ENCODE measurements around the gene PRDM16. TPM values are rescaled to one million over a fixed set of nuclear protein-coding genes. Genes with fewer than 3 reads are reported as not detected.

The PRDM16 gene
- total and polyA plus RNA-seq, 2 donors (not counting 1 experiment from before 2014, with no cell fraction given), result 0.03 to 0.12 TPM

DNA sequence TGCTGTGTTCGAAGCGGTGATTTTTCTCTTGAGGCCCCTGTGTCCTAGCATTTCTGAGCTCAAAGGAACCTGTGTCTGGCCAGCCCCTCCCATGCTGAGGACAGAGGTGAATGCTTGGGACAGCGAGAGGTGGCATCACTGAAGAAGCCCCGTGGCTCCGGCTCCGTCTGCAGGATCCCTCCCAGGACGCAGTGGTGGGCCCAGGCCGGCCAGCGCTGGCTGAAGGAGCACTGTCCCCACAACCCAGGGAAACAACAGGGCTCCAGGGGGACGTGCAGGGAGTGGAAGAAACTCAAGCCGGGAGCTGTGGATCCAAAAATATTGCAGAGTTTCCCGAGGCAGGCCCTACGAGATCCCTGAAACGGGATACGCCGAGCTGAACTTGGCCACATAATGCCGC lies 221.4 kb downstream of the PRDM16 start:
- ChIA-PET POLR2A (no interaction called here), CTCF (no interaction called here)
- H3K9me3 ChIP-seq (ENCODE audit: control extremely low read depth in 1 of 3, control insufficient read depth in 2 of 3, insufficient read depth in 1 of 3, low read length in 2 of 3), result no peaks in the 10 kb centered on the region
- H3K4me3 ChIP-seq (ENCODE audit: control extremely low read depth in 1 of 5, extremely low read depth in 1 of 5, insufficient read depth in 1 of 5, low read depth in 2 of 5, low read length in 4 of 5), result no peak overlapping the region
- Mint-ChIP-seq H3K27me3 (no peaks in the 10 kb centered on the region), H3K27ac (no peak overlapping the region), H3K4me3 (no peak overlapping the region), H3K4me1 (no peaks in the 10 kb centered on the region), H3K9me3 (ENCODE audit: insufficient read depth) (no peaks in the 10 kb centered on the region)
- 94% methylated on average over 17 of the region's 17 CpGs for WGBS (ENCODE audit: insufficient coverage)
- TF ChIP-seq EZH2 (IDR thresholded peaks at IDR 0.05; ENCODE audit: borderline replicate concordance, insufficient read depth, low read depth, low read length, poor library complexity, severe bottlenecking) (no peak), CTCF (IDR thresholded peaks at IDR 0.05) (no peak)
- DNase-seq, result no peak
- H3K4me2 ChIP-seq (replicated peaks; ENCODE audit: low read depth, low read length, poor library complexity, severe bottlenecking), result no peak overlapping the region
- intact Hi-C loops (cut with micrococcal nuclease), result no loop called here
- ATAC-seq (ENCODE audit: low read depth), result no peak
- no peaks in the 10 kb centered on the region for H3K79me2 ChIP-seq (ENCODE audit: control insufficient read depth, insufficient read depth, low read length)
- H4K20me1 ChIP-seq (ENCODE audit: control insufficient read depth, insufficient read depth, low read length, poor library complexity, severe bottlenecking), result no peaks in the 10 kb centered on the region
- no peaks in the 10 kb centered on the region for H3K4me1 ChIP-seq (ENCODE audit: control insufficient read depth in 2 of 2, insufficient read depth in 2 of 2, low read length in 2 of 2)
- H3K9ac ChIP-seq (ENCODE audit: low read length), result no peak overlapping the region
- no peak overlapping the region for H3K27ac ChIP-seq (ENCODE audit: low read length in 2 of 2)
- no peaks in the 10 kb centered on the region for H3K36me3 ChIP-seq (replicated peaks in 1 of 2; ENCODE audit: control extremely low read depth in 1 of 2, control insufficient read depth in 1 of 2, extremely low read depth in 1 of 2, insufficient read depth in 2 of 2, low read length in 1 of 2)
- H3K27me3 ChIP-seq (replicated peaks in 1 of 4; ENCODE audit: control extremely low read depth in 1 of 4, control insufficient read depth in 3 of 4, insufficient read depth in 4 of 4, low read length in 3 of 4), result no peaks in the 10 kb centered on the region
- H2AFZ ChIP-seq (ENCODE audit: insufficient read depth, low read depth, low read length, poor library complexity, severe bottlenecking), result no peak overlapping the region

DNA sequence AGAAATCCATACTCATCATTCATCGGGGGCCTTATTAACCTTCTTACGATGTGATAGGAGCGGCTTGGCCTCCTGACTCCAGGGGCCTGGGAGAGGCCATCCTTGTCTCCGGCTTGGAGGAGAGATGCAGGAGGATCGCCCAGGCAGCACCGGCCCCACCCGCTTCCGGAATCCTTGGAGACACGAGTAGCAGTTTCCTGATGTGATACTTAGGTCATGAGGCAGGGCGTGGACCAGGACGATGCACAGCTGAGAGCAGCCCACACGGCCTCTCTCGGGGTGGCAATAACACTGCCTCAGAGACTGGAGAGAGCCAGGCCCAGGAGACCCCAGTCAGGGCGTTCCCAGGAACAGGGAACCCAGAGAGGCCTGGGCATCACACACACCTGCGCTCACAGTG lies 221.9 kb downstream of the PRDM16 start:
- Histone ChIP-seq H2AFZ (ENCODE audit: insufficient read depth, low read depth, low read length, poor library complexity, severe bottlenecking) (no peak overlapping the region), H3K9me3 (ENCODE audit: control extremely low read depth in 1 of 3, control insufficient read depth in 2 of 3, insufficient read depth in 1 of 3, low read length in 2 of 3) (no peaks in the 10 kb centered on the region), H4K20me1 (ENCODE audit: control insufficient read depth, insufficient read depth, low read length, poor library complexity, severe bottlenecking) (no peaks in the 10 kb centered on the region), H3K79me2 (ENCODE audit: control insufficient read depth, insufficient read depth, low read length) (no peaks in the 10 kb centered on the region), H3K27me3 (replicated peaks in 1 of 4; ENCODE audit: control extremely low read depth in 1 of 4, control insufficient read depth in 3 of 4, insufficient read depth in 4 of 4, low read length in 3 of 4) (no peaks in the 10 kb centered on the region), H3K27ac (ENCODE audit: low read length in 2 of 2) (no peak overlapping the region), H3K4me2 (replicated peaks; ENCODE audit: low read depth, low read length, poor library complexity, severe bottlenecking) (no peak overlapping the region), H3K9ac (ENCODE audit: low read length) (no peak overlapping the region), H3K36me3 (replicated peaks in 1 of 2; ENCODE audit: control extremely low read depth in 1 of 2, control insufficient read depth in 1 of 2, extremely low read depth in 1 of 2, insufficient read depth in 2 of 2, low read length in 1 of 2) (no peaks in the 10 kb centered on the region), H3K4me1 (ENCODE audit: control insufficient read depth in 2 of 2, insufficient read depth in 2 of 2, low read length in 2 of 2) (no peaks in the 10 kb centered on the region), H3K4me3 (ENCODE audit: control extremely low read depth in 1 of 5, extremely low read depth in 1 of 5, insufficient read depth in 1 of 5, low read depth in 2 of 5, low read length in 4 of 5) (no peak overlapping the region)
- no peak for TF ChIP-seq CTCF (IDR thresholded peaks at IDR 0.05)
- no peak for TF ChIP-seq EZH2 (IDR thresholded peaks at IDR 0.05; ENCODE audit: borderline replicate concordance, insufficient read depth, low read depth, low read length, poor library complexity, severe bottlenecking)
- ChIA-PET POLR2A (no interaction called here), CTCF (no interaction called here)
- no peak for ATAC-seq (ENCODE audit: low read depth)
- no peak for DNase-seq
- H3K4me1 Mint-ChIP-seq, result no peaks in the 10 kb centered on the region
- intact Hi-C loops (cut with micrococcal nuclease), result no loop called here
- no peaks in the 10 kb centered on the region for H3K9me3 Mint-ChIP-seq (ENCODE audit: insufficient read depth)
- 94% methylated on average over 15 of the region's 15 CpGs for WGBS (ENCODE audit: insufficient coverage)
- no peaks in the 10 kb centered on the region for H3K27me3 Mint-ChIP-seq
- no peak overlapping the region for H3K27ac Mint-ChIP-seq
- no peak overlapping the region for H3K4me3 Mint-ChIP-seq
